ENCODE data around the gene TBL1X.

GRCh38 chrX:9724711-9725110 is 259.9 kb downstream of the TBL1X start:
- TF ChIP-seq POLR2AphosphoS5 (IDR thresholded peaks at IDR 0.05) (no peak), CTCF (IDR thresholded peaks at IDR 0.05) (no peak), EP300 (IDR thresholded peaks at IDR 0.05) (no peak), POLR2A (IDR thresholded peaks at IDR 0.05) (no peak)
